Stimulated activated CD8-positive, alpha-beta memory T cell treated with anti-CD3 and anti-CD28 coated beads, Interleukin-15, amount 100 ng/mL, for 24 hours (primary cell): ENCODE results near the gene SPDYE4.

Experiments
- DNase-seq: peaks from one replicate; pipeline ENCODE4 v3.0.0-alpha.2; 2020; ENCODE audit warnings: low read depth

Gene SPDYE4

GRCh38 chr17:8741366-8741765 is 17.0 kb downstream of the SPDYE4 start:
- DNase-seq = no peak

GRCh38 chr17:8740486-8740885 is 17.9 kb downstream of the SPDYE4 start:
- DNase-seq = no peak

GRCh38 chr17:8739097-8739496 is 19.2 kb downstream of the SPDYE4 start:
- DNase-seq = no peak

GRCh38 chr17:8736796-8737195 is 21.6 kb downstream of the SPDYE4 start:
- no peak for DNase-seq

GRCh38 chr17:8736362-8736761 is 22.0 kb downstream of the SPDYE4 start:
- no peak for DNase-seq

- no peak for DNase-seq
These were observed 22.9 kb downstream of the SPDYE4 start for GRCh38 chr17:8735336-8735939.

GRCh38 chr17:8734876-8735275 is 23.5 kb downstream of the SPDYE4 start:
- no peak for DNase-seq

- DNase-seq = no peak
These were observed 25.8 kb downstream of the SPDYE4 start for GRCh38 chr17:8732406-8733085.

GRCh38 chr17:8729860-8730259 is 28.5 kb downstream of the SPDYE4 start:
- no peak for DNase-seq

- DNase-seq = no peak
These were observed 28.9 kb downstream of the SPDYE4 start for GRCh38 chr17:8729421-8729820.

- DNase-seq = no peak
These were observed 29.4 kb downstream of the SPDYE4 start for GRCh38 chr17:8728971-8729370.

GRCh38 chr17:8728251-8728938 is 30.0 kb downstream of the SPDYE4 start:
- no peak for DNase-seq

GRCh38 chr17:8726941-8727555 is 31.3 kb downstream of the SPDYE4 start:
- DNase-seq = no peak

- no peak for DNase-seq
These were observed 32.2 kb downstream of the SPDYE4 start for GRCh38 chr17:8725881-8726876.

- no peak for DNase-seq
These were observed 33.9 kb downstream of the SPDYE4 start for GRCh38 chr17:8724451-8724850.

GRCh38 chr17:8720596-8720995 is 37.8 kb downstream of the SPDYE4 start:
- no peak for DNase-seq

- DNase-seq = no peak
These were observed 38.8 kb downstream of the SPDYE4 start for GRCh38 chr17:8719291-8720246.

GRCh38 chr17:8718001-8718563 is 40.3 kb downstream of the SPDYE4 start:
- no peak for DNase-seq

- DNase-seq = no peak
These were observed 44.5 kb downstream of the SPDYE4 start for GRCh38 chr17:8713878-8714277.

GRCh38 chr17:8713315-8713714 is 45.0 kb downstream of the SPDYE4 start:
- DNase-seq = no peak
